ENCODE measurements around the gene FDX1. TPM values are rescaled to one million over a fixed set of nuclear protein-coding genes. Genes with fewer than 3 reads are reported as not detected.
A peak's percentile ranks its signal among the peaks of the same experiment; 100 is the strongest.

Gene FDX1
- total RNA-seq, 1 experiment from 2014 or later: 12.3 TPM

- DNase-seq (ENCODE audit: low spot score): no peak
These were observed 37.8 kb downstream of the FDX1 start for GRCh38 chr11:110467556-110467955.

DNA sequence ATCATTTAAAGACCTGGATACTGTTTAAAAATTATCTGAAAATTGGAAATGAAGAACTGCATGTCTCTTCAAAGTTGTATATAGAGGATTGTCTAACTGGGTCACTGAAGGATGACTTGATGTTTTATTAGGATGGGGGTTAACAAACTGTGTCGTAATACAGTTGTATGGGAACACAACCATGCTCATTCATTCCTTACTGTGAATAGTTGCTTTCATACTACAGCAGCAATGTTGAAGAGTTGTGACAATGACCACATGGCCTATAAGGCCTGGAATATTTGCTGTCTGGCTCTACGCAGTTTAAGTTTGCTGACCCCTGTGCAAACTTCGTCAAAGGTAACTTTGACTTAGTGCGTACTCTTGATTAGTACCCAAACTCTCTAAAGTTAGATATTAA lies 38.4 kb downstream of the FDX1 start:
- no peak for DNase-seq (ENCODE audit: low spot score)

DNA sequence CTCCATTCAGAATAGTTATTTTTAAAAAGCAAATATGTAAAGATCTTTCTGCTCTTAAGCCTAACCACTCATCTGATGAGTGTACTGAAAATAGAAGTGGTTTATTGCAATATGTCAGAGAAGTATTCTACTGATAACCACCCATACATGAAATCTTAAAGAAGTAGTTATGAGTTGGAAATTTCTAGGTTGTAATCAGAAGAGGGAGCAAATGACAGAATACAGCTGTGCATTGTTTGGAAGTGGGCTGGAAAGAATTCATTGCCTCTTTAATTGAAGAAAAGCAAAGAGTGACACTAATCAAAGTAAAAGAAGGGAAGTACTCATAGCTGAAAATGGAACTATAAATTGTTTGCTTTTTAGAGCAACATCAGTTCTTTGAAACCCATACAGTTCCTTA lies 39.4 kb downstream of the FDX1 start:
- DNase-seq (ENCODE audit: low spot score): no peak

DNA sequence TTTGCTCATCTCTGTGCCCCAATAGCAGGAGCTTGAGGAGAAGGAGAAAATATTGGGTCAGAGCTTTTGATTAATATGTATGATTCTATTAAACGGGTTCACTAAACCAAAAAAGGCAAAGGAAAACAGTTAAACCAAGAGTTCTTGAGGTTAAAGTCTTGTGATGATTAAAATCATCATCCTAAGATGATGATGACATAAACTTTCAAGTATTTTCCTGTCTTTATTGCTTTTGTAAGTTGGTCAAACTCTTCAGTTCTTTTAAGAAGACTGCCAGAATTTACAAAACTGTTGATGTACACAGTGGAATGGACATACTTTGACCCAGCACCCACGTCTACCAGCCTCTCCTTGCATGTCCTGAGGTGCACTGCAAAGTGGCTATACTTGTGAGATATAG lies 41.0 kb downstream of the FDX1 start:
- no peak for DNase-seq (ENCODE audit: low spot score)

DNA sequence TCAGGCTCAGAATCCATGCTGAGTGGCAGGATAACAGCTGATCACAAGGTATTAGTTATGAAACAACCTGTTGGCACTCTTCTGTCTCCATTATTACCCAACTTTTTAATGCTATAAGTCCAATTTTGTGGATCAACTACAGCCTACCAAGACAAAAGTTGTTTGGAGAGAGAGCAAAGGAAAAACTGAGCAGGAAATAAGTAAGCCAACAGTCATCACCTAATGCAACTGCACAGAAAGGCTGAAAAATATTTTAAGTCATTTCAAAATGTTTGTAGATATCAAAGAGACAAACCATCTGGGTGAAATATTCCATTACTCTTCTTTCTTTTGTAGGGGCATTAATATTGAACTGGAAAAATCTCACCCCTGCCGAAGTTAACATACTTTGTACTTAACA lies 41.6 kb downstream of the FDX1 start:
- DNase-seq (ENCODE audit: low spot score): no peak

DNA sequence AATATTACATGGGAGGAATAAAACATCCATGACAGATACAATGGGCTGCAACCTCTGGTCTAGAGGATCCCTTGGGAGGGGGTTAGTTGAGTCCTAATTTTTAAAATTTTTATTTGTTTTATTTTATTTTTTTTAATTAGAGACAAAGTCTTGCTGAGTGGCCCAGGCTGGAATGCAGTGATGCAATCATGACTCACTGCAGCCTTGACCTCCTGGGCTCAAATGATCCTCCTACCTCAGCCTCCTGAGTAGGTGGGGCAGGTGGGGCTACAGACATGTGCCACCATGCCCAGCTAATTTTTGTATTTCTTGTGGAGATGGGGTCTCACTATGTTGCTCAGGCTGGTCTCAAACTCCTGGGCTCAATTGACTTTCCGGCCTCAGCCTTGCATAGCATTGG lies 43.1 kb downstream of the FDX1 start:
- peak; percentile 31 for DNase-seq (ENCODE audit: low spot score)

GRCh38 chr11:110473706-110474105 lies 44.0 kb downstream of the FDX1 start:
- no peak for DNase-seq (ENCODE audit: low spot score)

DNA sequence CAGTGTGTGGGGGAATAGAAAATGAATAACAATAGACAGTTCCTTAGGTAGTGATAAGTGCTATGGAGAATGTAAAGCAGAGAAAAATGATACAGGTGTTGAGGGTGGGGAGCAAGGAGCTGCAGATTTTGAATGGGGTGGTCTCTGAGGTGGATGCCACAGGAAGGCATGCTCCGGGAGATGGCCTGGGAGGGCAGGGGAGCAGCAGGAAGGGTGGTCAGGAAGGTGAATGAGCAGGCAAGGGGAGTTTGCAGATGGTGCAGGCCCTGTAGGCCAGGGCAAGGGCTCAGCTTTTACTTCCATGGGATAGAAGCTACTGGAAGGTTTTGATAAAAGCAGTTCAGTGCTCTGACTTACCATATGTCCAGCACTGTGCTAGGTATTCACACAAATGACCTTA lies 44.8 kb downstream of the FDX1 start:
- no peak for DNase-seq (ENCODE audit: low spot score)

- no peak for DNase-seq (ENCODE audit: low spot score)
These were observed 45.9 kb downstream of the FDX1 start for GRCh38 chr11:110475671-110476070.

GRCh38 chr11:110478410-110478809 lies 48.7 kb downstream of the FDX1 start:
- DNase-seq (ENCODE audit: low spot score): no peak

GRCh38 chr11:110479108-110480101 lies 49.7 kb downstream of the FDX1 start:
- DNase-seq (ENCODE audit: low spot score): no peak

DNA sequence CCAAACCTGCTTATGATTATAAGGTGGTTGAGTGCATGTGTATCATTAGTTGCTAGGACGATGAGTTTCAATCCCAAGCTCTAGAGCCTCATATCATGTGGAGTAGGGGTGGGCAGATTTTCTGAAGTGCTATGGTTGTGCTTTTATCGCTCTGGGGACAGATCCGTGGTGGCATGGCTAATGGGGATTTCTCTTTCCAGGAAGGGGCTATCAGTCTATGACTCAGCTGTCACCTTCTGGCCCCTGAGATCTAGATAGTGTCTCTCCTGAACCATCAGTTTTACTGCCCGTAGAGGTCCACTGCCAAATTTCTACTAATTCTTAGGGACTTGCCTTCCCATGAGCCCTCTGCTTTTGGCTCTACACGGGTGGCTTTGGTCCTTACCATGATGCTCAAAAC lies 51.8 kb downstream of the FDX1 start:
- no peak for DNase-seq (ENCODE audit: low spot score)

GRCh38 chr11:110486156-110486555 lies 56.4 kb downstream of the FDX1 start:
- DNase-seq (ENCODE audit: low spot score): no peak

GRCh38 chr11:110488446-110488845 lies 58.7 kb downstream of the FDX1 start:
- no peak for DNase-seq (ENCODE audit: low spot score)

DNA sequence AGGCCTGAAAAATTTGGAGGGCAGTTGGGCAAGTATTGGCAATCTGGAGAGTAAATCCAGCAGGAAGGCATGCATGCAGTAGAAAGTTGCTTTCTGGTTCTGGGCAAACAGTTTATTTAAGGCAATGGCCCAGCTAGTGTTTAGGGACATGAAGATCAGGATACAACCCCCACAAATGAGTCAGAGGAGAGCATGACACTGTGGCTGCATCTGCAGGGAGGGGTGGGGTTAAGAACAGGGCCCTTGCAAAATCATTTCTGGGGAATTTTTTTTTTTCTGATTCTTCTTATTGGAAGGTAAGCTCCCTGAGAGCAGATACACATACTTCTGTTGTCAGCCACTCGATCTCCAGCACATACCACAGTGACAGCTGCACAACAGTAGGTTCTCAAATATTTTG lies 61.1 kb downstream of the FDX1 start:
- DNase-seq (ENCODE audit: low spot score): peak; percentile 18

DNA sequence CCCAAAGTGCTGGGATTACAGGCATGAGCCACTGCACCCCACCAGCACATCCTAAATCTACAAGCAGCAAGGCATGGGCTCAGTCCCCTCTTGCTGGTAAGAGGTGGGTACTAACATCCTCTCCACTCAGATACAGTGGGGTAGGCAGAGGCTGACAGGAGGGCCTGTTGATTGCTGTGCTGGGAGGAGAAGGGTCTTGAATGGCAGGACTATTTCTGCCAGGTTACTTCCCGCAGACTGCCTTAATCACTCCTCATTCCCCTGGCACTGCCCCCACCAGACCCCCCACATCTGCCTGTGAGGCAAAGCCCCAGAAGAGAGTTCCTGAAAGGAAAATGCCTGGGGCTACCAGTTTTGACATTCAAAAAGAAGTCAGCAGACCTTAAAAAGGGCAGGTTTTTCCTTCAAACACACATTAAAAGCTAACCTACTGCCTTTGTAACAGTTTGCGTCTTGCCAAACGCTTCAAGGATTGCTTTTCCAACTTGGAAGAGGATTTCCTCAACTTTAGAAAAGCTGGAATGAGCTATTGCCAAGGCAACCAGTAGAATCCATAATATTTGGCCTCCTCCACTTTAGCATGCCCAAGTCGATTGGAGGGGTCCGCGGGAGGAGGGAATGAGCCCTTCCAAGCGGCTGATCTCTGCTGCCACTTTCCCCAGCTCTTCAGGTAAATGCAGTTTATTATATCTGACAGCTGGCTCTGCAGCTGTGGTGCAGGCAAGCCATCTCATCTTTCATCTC lies 62.0 kb downstream of the FDX1 start:
- no peak for DNase-seq (ENCODE audit: low spot score)

- DNase-seq (ENCODE audit: low spot score): no peak
These were observed 62.6 kb downstream of the FDX1 start for GRCh38 chr11:110492321-110492685.

- DNase-seq (ENCODE audit: low spot score): no peak
These were observed 63.6 kb downstream of the FDX1 start for GRCh38 chr11:110493346-110493745.

- no peak for DNase-seq (ENCODE audit: low spot score)
These were observed 67.7 kb downstream of the FDX1 start for GRCh38 chr11:110497231-110497978.

- no peak for DNase-seq (ENCODE audit: low spot score)
These were observed 71.7 kb downstream of the FDX1 start for GRCh38 chr11:110501428-110501827.

GRCh38 chr11:110505528-110506284 lies 76.0 kb downstream of the FDX1 start:
- no peak for DNase-seq (ENCODE audit: low spot score)

- no peak for DNase-seq (ENCODE audit: low spot score)
These were observed 77.6 kb downstream of the FDX1 start for GRCh38 chr11:110507328-110507727.
